ENCODE measurements around the gene ZNF24. TPM values are rescaled to one million over a fixed set of nuclear protein-coding genes. Genes with fewer than 3 reads are reported as not detected.

The ZNF24 gene
- total and polyA plus RNA-seq, 2 of the 4 experiments (the other 2 are of a cell fraction): 7.6 to 20.8 TPM

DNA sequence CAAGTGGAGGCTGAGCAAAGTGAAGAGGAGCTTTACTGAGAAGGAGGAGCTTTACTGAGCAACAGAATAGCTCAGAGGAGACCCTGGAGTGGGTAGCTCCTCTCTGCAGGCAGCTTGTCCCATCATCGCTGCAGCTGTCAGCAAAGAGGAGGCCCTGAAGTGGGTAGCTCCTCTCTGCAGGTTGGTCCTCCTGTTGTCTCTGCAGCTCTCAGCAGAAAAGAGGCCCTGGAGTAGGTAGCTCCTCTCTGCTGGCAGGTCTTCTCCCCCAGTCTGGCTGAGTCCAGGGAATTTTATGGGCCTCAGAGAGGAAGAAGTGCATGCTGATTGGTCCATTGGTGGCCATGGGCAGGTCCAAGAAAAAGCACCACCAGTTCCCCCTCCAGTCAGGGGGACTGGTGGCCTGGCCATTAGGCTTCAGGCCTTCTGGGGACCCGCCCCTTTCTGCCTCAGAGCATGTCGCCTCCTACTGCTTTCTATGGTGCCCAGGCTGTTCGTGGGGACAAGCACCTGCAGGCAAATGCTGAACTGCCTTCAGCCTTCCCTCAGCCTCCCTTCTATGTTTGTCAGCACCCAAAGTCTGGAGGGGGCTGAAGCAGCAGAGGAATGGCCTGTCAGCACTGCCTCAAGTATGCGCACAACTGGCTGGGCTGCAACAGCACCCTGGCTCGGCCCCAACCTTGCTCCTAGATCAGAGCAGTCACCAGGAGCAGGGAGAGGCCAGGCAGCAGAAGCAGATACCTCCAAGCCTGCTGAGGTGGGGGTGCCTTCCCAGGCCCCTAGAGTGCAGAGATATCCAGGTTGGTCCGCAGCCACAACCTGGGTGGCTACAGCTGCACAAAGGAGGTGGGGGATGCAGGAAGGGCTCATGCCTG lies 60.1 kb downstream of the ZNF24 start:
- H3K27me3 ChIP-seq (ENCODE audit: control insufficient read depth, insufficient read depth, low read length): no peaks in the 10 kb centered on the region
- H3K9me1 ChIP-seq (ENCODE audit: insufficient read depth, low read length): 0 out of 2 replicates have a peak, but pooled peaks cover 2% of the 10 kb centered on the region
- no peak overlapping the region for H3K4ac ChIP-seq (ENCODE audit: low read depth, low read length)
- H4K91ac ChIP-seq (ENCODE audit: insufficient read depth, low read depth, low read length): no peak overlapping the region
- no peak overlapping the region for H3K4me2 ChIP-seq (ENCODE audit: low read depth, low read length)
- H2BK5ac ChIP-seq (ENCODE audit: low read depth, low read length, poor library complexity, severe bottlenecking): no peak overlapping the region
- POLR2A ChIA-PET (ENCODE audit: unreplicated experiment): no interaction called here
- H3K14ac ChIP-seq (replicated peaks; ENCODE audit: low read depth, low read length): no peak overlapping the region
- in situ Hi-C loops (cut with MboI; ENCODE audit: low sequenced_read_pairs) (no loop called here), dilution Hi-C loops (cut with HindIII; ENCODE audit: low sequenced_read_pairs, unreplicated experiment) (no loop called here), intact Hi-C loops (cut with micrococcal nuclease) (no loop called here)
- BruUV-seq (replicated peaks): no TSS peak
- H4K5ac ChIP-seq (ENCODE audit: low read depth, low read length): no peak overlapping the region
- no peak overlapping the region for H4K8ac ChIP-seq (ENCODE audit: low read depth in 2 of 2, low read length in 2 of 2)
- ATAC-seq (ENCODE audit: low read depth): no peak
- H2AK5ac ChIP-seq (ENCODE audit: low read depth, low read length): peak overlapping the region; percentile 57; the same call in 1 of the 2 replicates
- H3K9me3 ChIP-seq (ENCODE audit: control insufficient read depth, insufficient read depth, low read length): peaks cover 19% of the 10 kb centered on the region
- no peak for DNase-seq
- no peak overlapping the region for H2BK20ac ChIP-seq (ENCODE audit: low read depth, low read length)
- H4K20me1 ChIP-seq (ENCODE audit: insufficient read depth, low read length): no peaks in the 10 kb centered on the region; the same call in 1 of the 2 replicates
- H3K18ac ChIP-seq (ENCODE audit: low read depth, low read length): no peak overlapping the region
- no peak overlapping the region for H3K9ac ChIP-seq (ENCODE audit: low read depth, low read length)
- H3K23ac ChIP-seq (ENCODE audit: low read depth, low read length): no peak overlapping the region
- no peak overlapping the region for H3K27ac ChIP-seq (ENCODE audit: insufficient read depth, low read length)
- no peak overlapping the region for H3K4me3 ChIP-seq (ENCODE audit: insufficient read depth, low read depth, low read length)
- H2BK15ac ChIP-seq (ENCODE audit: low read depth, low read length): no peak overlapping the region
- CTCF ChIA-PET: no interaction called here
- H3K56ac ChIP-seq (ENCODE audit: extremely low read depth, insufficient read depth, low read length): no peak overlapping the region
- peaks cover 5% of the 10 kb centered on the region for H3K4me1 ChIP-seq (ENCODE audit: control insufficient read depth, insufficient read depth, low read length)
- TF ChIP-seq CEBPB (IDR thresholded peaks at IDR 0.05; ENCODE audit: low read depth, low read length): no peak
- H3K36me3 ChIP-seq (ENCODE audit: control insufficient read depth, insufficient read depth, low read length): peaks cover 19% of the 10 kb centered on the region
- H3K79me1 ChIP-seq (ENCODE audit: low read depth in 1 of 2, low read length in 2 of 2): peaks cover 14 to 40% of the 10 kb centered on the region in 2 experiments
- WGBS, 2 experiments (ENCODE audit: extremely low coverage in 2 of 2, insufficient read length in 1 of 2): 100% methylated on average over 4 of the region's 7 CpGs; no CpG with 5 or more reads in 1 of the 2 experiments
- no peak overlapping the region for H2AK9ac ChIP-seq (replicated peaks; ENCODE audit: low read depth, low read length, poor library complexity)
- peak overlapping the region; percentile 10 for H2AFZ ChIP-seq (replicated peaks; ENCODE audit: low read length, poor library complexity)
- no peak overlapping the region for H2BK120ac ChIP-seq (ENCODE audit: low read depth, low read length)
